GM12874 (cell line): ENCODE measurements around the gene CALML6.

Source experiments
- TF ChIP-seq, protein P1 (sequence below): IDR thresholded peaks from 2 replicates; pipeline ENCODE4 v1.5.1; 2011; ENCODE audit warnings: low read depth, mild to moderate bottlenecking, control low read depth, low read length, moderate library complexity; ENCODE audit not compliant: insufficient read depth

CALML6 gene

DNA sequence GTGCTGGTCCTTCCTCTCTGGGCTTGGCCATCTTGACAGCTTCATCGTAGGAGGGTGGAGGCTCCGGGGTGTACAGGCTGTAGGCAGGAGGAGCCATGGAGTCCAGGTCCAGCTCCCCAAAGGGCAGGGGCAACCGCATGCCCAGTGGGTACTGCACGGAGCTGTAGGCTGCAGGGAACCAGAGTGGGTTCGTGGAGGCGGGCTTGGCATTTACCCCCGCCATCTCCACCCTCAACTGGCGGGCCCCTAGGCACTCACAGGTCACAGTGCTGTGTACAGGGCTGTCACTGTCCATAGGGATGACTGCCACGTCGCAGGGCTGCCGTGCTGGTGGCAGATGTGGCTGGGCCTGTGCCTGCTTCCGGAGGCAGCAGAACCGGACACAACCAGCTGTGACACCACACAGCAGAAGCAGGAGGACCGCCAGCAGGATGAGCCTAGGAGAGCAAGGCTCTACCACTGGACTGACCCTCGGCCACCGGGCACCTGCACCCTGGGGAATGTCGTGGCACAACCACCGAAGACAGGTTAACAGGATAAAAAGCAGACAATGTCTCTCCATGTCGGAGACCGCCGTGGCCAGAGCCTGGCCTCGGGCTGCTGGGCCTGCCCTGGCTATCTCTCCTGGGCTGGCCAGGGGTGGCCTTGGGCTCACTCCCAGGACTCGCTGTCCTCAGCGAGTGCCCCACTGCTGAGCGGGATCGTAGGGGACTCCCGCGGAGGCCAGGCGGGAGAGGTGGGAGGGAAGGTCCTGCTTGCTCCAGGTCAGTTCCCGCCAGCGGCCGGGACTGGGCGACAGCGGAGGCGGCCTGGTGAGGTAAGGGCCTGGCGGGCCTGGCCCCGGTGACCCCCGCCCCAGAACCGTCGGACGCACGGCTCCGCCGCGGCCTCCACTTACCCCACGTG is 3.2 kb downstream of the CALML6 start:
- TF ChIP-seq, protein P1, sequence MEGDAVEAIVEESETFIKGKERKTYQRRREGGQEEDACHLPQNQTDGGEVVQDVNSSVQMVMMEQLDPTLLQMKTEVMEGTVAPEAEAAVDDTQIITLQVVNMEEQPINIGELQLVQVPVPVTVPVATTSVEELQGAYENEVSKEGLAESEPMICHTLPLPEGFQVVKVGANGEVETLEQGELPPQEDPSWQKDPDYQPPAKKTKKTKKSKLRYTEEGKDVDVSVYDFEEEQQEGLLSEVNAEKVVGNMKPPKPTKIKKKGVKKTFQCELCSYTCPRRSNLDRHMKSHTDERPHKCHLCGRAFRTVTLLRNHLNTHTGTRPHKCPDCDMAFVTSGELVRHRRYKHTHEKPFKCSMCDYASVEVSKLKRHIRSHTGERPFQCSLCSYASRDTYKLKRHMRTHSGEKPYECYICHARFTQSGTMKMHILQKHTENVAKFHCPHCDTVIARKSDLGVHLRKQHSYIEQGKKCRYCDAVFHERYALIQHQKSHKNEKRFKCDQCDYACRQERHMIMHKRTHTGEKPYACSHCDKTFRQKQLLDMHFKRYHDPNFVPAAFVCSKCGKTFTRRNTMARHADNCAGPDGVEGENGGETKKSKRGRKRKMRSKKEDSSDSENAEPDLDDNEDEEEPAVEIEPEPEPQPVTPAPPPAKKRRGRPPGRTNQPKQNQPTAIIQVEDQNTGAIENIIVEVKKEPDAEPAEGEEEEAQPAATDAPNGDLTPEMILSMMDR, result no peak

DNA sequence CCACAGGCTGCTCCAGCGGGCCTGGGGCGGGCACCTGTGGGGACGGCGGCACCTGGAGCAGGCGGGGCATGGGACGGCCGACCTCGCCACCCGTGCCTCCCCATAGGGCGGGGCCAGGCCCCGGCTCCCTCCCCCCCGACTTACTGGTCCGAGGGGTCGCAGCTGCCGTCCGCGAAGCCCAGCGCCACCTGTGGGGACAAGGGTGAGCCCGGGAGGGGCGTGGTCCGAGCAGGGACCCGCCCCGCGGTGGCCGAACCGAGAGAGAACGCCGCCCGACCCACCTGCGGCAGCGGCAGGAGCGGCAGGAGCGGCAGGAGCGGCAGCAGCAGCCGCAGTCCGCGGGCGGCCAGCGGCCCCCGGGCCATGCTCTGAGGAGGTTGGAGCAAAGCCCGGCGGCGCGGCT is 3.8 kb downstream of the CALML6 start, which contains the start of gene TMEM52:
TMEM52 (minus strand) TSS at position 379 of the 403 bp plus-strand sequence; CDS start at position 365, 14 bp downstream.
- TF ChIP-seq, protein P1, result peak; percentile 10; the same call in 1 of the 2 replicates

DNA sequence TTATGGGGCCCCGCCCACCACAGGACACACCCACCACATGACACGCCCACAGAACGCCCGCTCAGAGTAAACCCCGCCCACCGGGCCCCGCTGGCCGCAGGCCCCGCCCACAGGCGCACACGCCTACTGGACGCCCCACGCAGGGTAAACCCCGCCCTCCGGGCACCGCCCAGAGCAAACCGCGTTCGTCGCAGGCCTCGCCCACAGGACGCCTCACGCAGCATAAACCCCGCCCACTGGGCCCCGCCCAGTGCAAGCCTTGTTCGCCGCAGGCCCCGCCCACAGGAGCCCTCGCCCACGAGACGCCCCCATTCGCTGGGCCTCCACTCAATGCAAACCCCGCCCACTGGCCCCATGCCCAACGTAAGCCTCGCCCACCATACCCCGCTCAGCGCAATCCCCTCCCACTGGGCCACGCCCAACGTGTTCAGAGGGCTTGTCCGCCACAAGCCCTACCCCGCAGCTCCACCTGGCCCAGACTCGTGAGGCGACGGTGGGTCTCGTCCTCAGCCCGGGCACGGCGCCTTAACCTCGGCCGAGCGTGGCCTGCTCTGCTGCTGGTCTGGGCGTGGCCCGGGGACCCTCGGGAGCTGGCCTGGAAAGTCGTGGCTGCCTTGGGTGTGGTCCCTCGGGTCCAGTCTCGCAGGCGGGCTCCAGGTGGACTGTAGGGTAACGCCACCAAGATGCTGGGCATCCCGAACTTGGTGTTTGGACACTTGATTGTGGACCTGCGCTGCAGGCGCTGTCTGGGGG is 4.4 kb downstream of the CALML6 start:
- TF ChIP-seq, protein P1, result no peak

DNA sequence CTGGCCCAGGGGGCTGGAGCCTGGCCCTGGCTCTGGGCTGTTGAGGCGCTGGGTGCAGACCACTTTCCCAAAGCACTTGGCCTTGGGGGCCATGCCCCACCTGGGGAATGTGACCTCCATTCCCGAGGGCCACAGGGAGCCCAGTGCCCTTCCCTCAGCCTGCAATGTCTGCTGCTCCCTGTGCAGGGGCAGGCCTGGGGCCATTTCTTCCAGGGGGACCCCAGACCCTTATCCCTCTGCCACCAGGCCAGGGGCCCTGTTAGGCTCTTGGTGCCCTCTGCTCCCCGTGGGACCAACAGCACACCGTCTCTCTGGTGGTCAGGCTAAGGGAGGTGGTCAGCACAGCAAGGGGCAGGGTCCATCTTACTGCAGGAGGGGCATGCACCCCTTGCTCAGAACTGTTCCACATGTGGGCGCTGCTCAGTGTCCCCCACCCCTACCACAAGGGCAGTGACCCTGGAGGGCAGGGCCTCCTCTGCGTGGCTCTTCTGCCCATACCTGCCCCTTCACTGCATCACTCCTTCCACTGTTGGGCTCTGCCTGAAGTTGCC is 5.1 kb downstream of the CALML6 start:
- TF ChIP-seq, protein P1, result no peak

DNA sequence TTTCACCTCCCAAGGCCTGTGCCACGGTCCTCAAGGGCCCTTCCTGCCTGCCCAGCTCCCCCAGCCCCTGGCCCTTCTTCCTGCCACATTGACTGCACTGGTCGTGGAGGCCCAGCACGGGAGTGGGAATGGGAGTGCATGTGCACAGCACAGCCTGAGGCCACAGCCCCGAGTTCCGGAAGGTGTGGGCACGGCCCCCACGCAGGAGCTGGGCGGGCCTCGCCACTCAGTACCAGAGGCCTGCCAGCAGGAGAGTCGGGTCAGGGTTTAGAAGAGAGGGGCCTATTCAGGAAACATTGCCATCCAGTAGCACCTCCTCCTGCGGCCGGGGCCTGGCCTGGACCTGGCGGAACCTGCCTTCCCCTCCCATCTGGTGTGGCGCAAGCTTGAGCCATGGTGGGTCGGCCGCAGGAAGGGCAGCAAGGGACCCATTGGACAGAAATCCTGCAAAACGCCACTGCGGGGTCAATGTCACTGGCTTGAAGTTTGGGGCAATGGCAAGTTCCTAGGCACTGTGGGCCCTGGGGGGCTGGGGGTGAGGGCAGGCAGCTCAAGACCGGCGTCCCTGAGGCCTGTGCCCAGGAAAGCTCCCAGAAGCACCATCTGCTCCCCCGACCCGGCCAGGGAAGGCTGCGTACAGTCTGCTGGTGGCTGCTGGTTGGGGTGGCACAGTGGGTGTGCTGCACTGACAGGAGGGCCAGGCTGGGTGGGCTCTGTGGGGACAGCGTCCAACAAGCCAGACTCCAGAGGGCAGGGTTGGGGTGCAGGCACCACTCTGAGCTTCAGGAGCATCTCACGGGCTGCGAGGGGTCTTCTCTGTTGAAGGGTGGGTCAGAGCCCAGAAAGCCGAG is 5.8 kb downstream of the CALML6 start:
- TF ChIP-seq, protein P1, result no peak

DNA sequence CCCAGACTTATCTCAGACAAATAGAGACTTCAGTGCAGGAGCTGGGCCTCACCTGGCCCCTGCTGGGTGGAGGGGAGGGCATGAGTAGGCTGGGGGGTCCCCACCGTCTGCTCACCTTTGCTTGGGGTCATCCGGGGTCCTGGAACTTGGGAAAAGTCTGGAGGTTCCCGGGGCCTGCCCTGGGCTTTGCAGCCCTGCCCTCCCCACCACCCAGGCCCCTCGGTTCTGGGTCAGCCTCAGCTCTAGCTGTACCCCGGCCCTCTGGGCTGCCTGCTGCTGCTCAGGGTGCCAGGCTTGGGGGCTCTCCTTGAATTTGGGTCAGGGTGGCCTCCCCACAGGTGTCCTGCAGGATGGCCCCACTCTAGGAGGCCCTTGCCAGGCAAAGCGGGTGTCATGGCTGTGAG is 6.4 kb downstream of the CALML6 start:
- TF ChIP-seq, protein P1, result no peak
